IPS-NIHi11 (cell line): Measurements from ENCODE around the gene MCF2L2.

Experiments used
- DNase-seq: peaks from one replicate; pipeline ENCODE4 v3.0.0; 2012; ENCODE audit warnings: mixed read lengths, low spot score

MCF2L2 gene

GRCh38 chr3:183324083-183324482, 104.3 kb downstream of the MCF2L2 start:
- no peak for DNase-seq

DNA sequence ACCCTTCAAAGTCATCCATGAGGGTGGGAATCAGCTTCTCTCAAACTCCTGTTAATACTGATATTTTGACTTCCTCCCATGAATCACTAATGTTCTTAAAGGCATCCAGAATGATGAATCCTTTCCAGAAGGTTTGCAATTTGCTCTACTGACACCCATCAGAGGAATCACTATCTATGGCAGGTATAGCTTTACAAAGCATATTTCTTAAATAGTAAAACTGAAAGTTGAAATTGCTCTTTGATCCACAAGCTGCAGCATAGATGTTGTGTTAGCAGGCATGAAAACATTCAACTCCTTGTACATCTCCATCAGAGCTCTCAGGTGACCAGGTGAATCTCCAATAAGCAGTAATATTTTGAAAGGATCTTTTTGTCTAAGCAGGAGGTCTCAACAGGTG, 109.0 kb downstream of the MCF2L2 start:
- DNase-seq: no peak

DNA sequence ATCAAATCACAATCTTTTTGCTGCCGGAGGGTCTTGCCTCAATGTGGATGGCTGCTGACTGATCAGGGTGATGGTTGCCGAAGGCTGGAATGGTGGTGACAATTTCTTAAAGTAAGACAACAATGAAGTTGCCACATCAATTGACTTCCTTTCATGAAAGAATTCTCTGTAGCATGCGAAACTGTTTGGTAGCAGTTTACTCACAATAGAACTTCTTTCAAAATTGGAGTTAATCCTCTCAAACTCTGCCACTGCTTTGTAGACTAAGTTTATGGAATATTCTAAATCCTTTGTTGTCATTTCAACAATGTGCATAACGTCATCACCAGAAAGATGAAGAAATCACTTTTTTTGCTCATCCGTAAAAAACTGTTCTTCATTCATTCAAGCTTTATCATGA, 109.5 kb downstream of the MCF2L2 start:
- no peak for DNase-seq

DNA sequence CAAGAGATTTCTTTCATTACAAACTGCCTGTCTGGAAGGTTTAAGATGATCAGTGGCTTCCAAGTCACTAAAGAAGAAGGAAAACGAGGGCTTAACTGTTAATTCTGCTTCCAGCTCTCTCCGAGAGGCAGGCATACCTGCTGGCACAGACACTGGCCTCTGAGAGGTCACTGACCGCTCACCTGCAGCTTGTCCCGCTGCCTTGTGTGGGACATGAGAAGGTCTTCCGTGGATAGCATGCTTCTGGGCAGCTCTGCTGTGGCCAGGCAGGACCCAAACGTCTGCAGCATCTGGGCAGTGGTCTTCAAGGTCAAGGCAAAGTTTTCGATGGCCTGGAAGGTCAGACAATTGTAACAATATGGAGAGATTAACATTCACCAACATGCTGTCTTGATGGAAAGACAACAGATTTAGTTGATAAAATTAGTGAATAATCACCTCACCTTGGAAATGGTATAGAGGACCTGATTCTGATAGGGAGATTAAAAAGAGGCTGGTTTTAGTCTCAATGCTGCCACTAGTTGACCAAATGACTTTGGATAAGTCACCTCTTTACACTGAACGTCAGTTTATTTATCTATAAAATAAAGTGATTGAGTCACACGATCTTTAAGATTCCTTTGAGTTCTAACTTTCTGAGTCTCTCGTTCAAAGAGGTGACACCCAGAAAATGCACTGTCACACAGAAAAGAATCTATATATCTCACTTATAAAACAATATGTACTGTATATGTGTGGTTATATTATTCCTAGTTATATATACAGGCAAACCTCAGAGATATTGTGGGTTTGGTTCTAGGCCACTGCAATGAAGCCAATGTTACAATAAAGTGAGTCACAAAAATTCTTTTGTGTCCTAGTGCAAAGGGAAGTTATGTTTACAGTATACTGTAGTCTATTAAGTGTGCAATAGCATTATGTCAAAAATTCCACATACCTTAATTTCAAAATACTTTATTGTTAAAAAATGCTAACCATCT, 110.2 kb downstream of the MCF2L2 start:
- DNase-seq: no peak

GRCh38 chr3:183317271-183317670, 111.1 kb downstream of the MCF2L2 start:
- DNase-seq: no peak

- DNase-seq: no peak
Measured at GRCh38 chr3:183315739-183316138, 112.7 kb downstream of the MCF2L2 start.

GRCh38 chr3:183313764-183314163, 114.7 kb downstream of the MCF2L2 start:
- no peak for DNase-seq

GRCh38 chr3:183313351-183313750, 115.1 kb downstream of the MCF2L2 start:
- DNase-seq: no peak

- DNase-seq: no peak
Measured at GRCh38 chr3:183312433-183312832, 116.0 kb downstream of the MCF2L2 start.

- DNase-seq: no peak
Measured at GRCh38 chr3:183310936-183311335, 117.5 kb downstream of the MCF2L2 start.

DNA sequence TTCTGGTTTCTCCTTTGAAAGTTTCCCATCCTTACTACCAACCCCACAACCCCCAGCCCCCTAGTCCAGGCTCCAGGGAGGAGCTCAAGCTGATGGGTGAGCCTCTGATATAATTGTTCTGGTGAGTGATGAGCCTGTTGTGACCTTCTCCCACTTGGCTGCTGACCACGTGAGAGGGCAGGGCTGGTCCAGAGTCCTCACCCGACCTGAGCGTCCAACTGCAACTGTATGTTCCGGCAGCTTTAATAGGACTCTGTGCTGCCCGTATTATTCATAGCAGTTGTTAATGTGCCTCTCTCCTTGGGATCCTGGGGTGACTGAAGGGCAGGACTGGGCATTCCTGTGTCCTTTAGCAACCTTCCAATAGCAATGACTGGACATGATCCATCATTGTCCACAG, 119.1 kb downstream of the MCF2L2 start:
- DNase-seq: no peak

- no peak for DNase-seq
Measured at GRCh38 chr3:183308751-183309150, 119.7 kb downstream of the MCF2L2 start.

- DNase-seq: no peak
Measured at GRCh38 chr3:183307749-183308148, 120.7 kb downstream of the MCF2L2 start.

DNA sequence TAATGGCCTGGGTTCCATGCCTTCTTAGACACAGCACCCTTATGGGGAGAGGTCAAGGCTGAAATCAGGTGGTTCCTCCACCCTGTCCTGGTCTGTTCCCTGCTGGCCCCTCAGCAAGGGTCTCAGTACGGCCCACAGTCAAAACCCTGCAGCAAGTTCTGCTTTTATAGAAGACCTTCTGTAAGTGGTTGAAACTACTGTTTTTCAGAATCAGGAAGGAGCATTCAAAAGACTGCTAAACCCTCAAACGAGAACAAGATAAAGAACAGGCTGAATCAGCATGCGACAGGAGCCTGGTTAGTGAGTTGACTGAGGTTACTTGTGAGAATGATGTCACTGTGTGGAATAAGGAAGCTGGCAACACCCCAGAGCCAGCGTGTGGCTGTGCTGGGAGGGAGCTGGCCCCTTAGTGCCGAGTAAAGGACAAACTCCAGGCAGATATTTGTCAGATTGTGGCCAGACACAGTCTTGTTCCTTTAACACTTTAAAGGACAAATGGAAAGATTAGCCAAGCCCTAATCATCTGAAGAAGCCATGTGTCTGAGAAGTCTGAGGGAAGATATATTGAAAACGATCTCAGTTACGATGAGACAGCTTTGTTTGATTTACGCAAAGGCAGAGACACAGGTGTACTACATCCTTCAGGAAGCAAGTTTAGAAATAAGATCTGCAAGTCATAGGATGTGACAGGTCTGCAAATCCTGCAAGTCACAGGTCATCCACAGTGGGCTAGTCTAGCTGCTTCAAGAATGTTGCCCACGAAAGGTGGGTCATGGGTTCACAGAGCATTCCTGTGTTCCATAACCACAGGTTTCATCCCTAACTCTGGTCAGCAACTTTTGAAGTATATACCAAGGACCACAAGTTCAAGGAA, 121.4 kb downstream of the MCF2L2 start:
- DNase-seq: peak; percentile 33

DNA sequence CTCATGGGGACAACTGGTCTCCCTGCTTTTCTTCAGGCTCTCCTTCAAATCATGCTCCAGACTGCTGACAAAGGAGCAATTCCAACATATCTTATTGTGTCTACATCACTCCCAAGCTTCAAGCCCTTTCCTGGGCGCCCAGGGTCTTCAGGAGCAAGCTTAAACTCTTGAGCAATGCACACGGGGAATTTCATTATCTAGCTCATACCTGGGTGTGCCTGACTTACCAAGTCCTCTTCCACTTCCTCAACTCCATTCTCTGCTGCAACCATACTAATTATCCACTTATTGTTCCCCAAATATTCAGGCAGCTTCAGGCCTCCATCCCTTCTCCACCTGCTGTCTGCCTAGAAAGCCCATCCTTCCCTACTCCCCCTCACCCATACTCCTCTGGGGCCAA, 124.7 kb downstream of the MCF2L2 start:
- no peak for DNase-seq

DNA sequence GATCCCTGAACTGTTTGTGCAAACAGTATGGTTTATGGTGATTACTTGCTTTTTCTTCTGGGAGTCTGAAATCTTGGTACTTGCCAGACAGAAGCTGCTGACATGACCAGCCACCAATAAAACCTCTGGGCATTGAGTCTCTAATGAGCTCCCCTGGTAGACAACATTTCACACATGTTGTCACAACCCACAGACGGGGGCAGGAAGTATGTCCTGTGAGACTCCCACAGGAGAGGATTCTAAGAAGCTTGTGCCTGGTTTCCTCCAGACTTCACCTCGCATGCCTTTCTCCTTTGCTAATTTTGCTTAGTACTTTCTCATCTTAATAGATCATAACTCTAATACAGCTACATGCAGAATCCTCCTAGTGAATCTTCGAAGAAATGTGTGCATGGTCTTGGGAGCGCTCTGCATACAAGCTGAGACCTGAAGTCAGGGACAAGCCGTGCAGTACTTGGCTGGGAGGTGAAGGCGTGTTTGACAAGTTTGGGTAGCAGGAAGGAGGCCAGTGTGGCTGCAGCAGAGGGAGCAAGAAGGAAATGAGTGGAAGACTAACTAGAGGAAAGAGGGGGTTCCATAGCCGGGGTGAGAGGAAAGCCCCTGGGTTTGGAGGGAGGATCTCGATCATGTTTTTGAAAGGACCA, 126.4 kb downstream of the MCF2L2 start:
- no peak for DNase-seq

GRCh38 chr3:183300996-183301562, 127.3 kb downstream of the MCF2L2 start:
- DNase-seq: no peak

GRCh38 chr3:183299976-183300375, 128.4 kb downstream of the MCF2L2 start:
- DNase-seq: no peak

GRCh38 chr3:183298701-183299153, 129.7 kb downstream of the MCF2L2 start:
- peak; percentile 55 for DNase-seq

DNA sequence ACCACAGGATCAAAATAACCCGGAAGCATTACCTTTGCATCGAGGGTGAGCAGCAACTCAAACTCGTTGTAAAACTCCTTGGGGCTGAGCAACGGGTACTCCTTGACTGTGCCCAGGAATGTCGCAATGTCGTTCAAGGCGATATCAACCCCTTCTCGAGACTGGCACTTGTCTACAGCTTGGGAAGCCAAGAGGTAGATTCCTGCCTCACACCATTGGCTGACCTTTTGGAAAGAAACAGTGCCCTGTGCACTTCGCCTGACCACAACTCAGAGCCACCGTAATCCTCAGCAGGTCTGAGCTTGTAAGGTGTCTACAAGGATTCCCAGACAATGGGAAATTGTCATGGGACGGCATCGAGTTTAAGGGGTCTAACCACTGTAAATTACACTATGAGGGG, 131.5 kb downstream of the MCF2L2 start:
- no peak for DNase-seq

GRCh38 chr3:183295211-183295610, 133.2 kb downstream of the MCF2L2 start:
- no peak for DNase-seq

GRCh38 chr3:183293966-183294365, 134.5 kb downstream of the MCF2L2 start:
- no peak for DNase-seq
